ENCODE results near the gene FOXN4. TPM values are rescaled to one million over a fixed set of nuclear protein-coding genes. Genes with fewer than 3 reads are reported as not detected.

Gene FOXN4
- total and polyA plus RNA-seq, 2 donors (not counting 3 experiments of a cell fraction or from before 2014, with no cell fraction given) = not detected

DNA sequence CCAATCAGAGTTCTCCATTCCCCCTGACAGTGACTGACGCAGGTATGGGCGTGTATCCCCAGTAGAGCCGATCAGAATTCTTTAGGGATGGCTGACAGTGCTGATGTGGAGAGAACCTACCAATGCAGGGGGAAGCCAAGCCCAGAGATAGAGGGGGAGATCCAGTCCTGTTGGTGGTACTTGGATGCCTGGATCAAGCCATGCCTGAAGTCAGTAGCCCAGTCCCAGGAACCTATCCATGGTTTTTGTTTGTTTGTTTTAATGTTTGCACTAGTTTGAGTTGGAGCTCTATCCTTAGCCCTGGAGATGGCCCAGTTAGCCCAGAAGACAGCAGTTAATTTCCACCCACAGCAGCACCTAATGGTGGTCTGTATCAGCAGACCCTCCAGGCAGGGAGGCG is 40.2 kb downstream of the FOXN4 start:
- Histone ChIP-seq H3K4me3 (replicated peaks in 1 of 3; ENCODE audit: insufficient read depth in 1 of 3, low read depth in 1 of 3, low read length in 3 of 3) (no peak overlapping the region), H3K27ac (ENCODE audit: insufficient read depth, low read depth, low read length) (no peak overlapping the region), H3K4me1 (ENCODE audit: control insufficient read depth, extremely low read depth, insufficient read depth, low read length) (no peaks in the 10 kb centered on the region), H2AFZ (ENCODE audit: low read depth, low read length) (no peak overlapping the region), H3K4me2 (ENCODE audit: insufficient read depth, low read length) (no peak overlapping the region), H3K79me2 (ENCODE audit: control insufficient read depth, insufficient read depth, low read length) (no peaks in the 10 kb centered on the region), H3K9me1 (replicated peaks; ENCODE audit: control insufficient read depth, extremely low read depth, insufficient read depth, low read length) (no peaks in the 10 kb centered on the region), H3K9me3 (replicated peaks; ENCODE audit: control insufficient read depth, insufficient read depth, low read length) (no peaks in the 10 kb centered on the region), H3K9ac (replicated peaks; ENCODE audit: extremely low read depth, insufficient read depth, low read length) (no peak overlapping the region), H3K36me3 (ENCODE audit: control insufficient read depth in 2 of 2, extremely low read depth in 1 of 2, insufficient read depth in 2 of 2, low read length in 2 of 2) (no peaks in the 10 kb centered on the region), H3K27me3 (ENCODE audit: control insufficient read depth in 2 of 2, insufficient read depth in 2 of 2, low read length in 2 of 2) (no peaks in the 10 kb centered on the region), H4K20me1 (replicated peaks; ENCODE audit: control insufficient read depth, extremely low read depth, insufficient read depth, low read length) (no peaks in the 10 kb centered on the region)
- FAIRE-seq (no peak), DNase-seq (ENCODE audit: low read depth, low spot score) (no peak)
- POLR2A ChIA-PET = no interaction called here
- no TSS peak for BruUV-seq (replicated peaks)
- CTCF ChIA-PET = interaction anchor here (2.4 kb wide), 1 partner anchor 116 kb away, joined by 10 read pairs; no protein-coding TSS in a partner anchor
- no peak for TF ChIP-seq MYC (IDR thresholded peaks at IDR 0.05; ENCODE audit: low read depth, low read length)
- TF ChIP-seq POLR2A (IDR thresholded peaks at IDR 0.05; ENCODE audit: low read depth, low read length) = no peak
- TF ChIP-seq, protein P1, sequence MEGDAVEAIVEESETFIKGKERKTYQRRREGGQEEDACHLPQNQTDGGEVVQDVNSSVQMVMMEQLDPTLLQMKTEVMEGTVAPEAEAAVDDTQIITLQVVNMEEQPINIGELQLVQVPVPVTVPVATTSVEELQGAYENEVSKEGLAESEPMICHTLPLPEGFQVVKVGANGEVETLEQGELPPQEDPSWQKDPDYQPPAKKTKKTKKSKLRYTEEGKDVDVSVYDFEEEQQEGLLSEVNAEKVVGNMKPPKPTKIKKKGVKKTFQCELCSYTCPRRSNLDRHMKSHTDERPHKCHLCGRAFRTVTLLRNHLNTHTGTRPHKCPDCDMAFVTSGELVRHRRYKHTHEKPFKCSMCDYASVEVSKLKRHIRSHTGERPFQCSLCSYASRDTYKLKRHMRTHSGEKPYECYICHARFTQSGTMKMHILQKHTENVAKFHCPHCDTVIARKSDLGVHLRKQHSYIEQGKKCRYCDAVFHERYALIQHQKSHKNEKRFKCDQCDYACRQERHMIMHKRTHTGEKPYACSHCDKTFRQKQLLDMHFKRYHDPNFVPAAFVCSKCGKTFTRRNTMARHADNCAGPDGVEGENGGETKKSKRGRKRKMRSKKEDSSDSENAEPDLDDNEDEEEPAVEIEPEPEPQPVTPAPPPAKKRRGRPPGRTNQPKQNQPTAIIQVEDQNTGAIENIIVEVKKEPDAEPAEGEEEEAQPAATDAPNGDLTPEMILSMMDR (IDR thresholded peaks at IDR 0.05; ENCODE audit: extremely low read depth in 1 of 2, insufficient read depth in 1 of 2, low read depth in 1 of 2, low read length in 2 of 2) = no peak
- TF ChIP-seq FOS (IDR thresholded peaks at IDR 0.05; ENCODE audit: borderline replicate concordance, insufficient read depth, low read length) = no peak
- TF ChIP-seq GATA2 (IDR thresholded peaks at IDR 0.05; ENCODE audit: insufficient read depth, insufficient read length, low read depth, low read length) = no peak
- no peak for TF ChIP-seq EZH2 (IDR thresholded peaks at IDR 0.05; ENCODE audit: borderline replicate concordance, low read depth, low read length, severe bottlenecking)
- no peak for TF ChIP-seq JUN (IDR thresholded peaks at IDR 0.05; ENCODE audit: borderline replicate concordance, insufficient read depth, insufficient read length, low read depth)
- TF ChIP-seq, protein P2, sequence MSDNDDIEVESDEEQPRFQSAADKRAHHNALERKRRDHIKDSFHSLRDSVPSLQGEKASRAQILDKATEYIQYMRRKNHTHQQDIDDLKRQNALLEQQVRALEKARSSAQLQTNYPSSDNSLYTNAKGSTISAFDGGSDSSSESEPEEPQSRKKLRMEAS (IDR thresholded peaks at IDR 0.05; ENCODE audit: insufficient read depth, insufficient read length) = no peak
- dilution Hi-C loops (cut with MboI; ENCODE audit: extremely low pct_ligation_motif_present, low sequenced_read_pairs) (no loop called here), intact Hi-C loops (cut with micrococcal nuclease) (no loop called here)

Data from endothelial cell of umbilical vein (primary cell).